NCI-H2081 (cell line): ENCODE data around the gene RNASE9.
A peak's percentile ranks its signal among the peaks of the same experiment; 100 is the strongest.
"Not testable (repeated sequence)": the region's sequence is repeated elsewhere in the genome, so short reads cannot be mapped to it uniquely, and the experiment has no call there.

Experiments used
- DNase-seq, 2 experiments: peaks; one replicate each; lab custom pipeline; 2025; lab: John Stamatoyannopoulos, UW

Gene RNASE9

GRCh38 chr14:20572382-20572990 is 11.6 kb upstream of the RNASE9 start:
- not testable (repeated sequence) for DNase-seq

DNA sequence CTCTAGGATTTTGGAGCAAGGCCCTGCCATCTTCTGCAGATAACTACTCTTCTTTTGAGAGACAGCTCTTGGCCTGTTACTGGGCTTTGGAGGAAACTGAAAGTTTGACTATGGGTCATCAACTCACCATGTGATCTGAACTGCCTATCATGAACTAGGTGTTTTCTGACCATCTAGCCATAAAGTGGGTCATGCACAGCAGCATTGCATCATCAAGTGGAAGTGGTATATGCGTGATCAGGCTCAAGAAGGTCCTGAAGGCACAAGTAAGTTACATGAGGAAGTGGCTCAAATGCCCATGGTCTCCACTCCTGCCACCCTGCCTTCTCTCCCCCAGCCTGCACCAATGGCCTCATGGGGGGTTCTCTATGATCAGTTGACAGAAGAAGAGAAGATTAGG is 9.9 kb upstream of the RNASE9 start:
- not testable (repeated sequence) for DNase-seq

- not testable (repeated sequence) for DNase-seq
Observed at GRCh38 chr14:20569865-20570264, 9.0 kb upstream of the RNASE9 start.

DNA sequence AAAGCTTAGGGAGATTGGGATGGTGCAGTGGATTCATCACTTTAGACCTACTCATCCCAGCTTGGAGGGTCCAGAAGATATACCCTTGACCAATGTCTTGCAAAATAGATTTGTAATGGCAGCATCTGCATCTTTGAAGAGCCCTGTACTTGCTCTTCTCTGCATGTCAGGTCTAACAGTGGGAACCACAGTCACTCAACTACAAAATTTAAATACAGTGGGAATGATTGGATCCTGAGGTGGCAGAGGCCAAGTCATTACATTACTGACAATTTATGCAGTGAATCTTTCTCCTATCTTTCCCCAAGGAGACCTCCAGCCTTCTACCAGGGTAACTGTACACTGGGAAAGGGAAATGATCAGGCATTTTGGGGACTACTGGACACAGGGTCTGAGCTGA is 8.2 kb upstream of the RNASE9 start:
- DNase-seq: no peak

- DNase-seq: no peak
Observed at GRCh38 chr14:20568393-20568792, 7.5 kb upstream of the RNASE9 start.

GRCh38 chr14:20567199-20567598 is 6.4 kb upstream of the RNASE9 start:
- not testable (repeated sequence) for DNase-seq

- DNase-seq: no peak
Observed at GRCh38 chr14:20564501-20564997, 3.7 kb upstream of the RNASE9 start.

DNA sequence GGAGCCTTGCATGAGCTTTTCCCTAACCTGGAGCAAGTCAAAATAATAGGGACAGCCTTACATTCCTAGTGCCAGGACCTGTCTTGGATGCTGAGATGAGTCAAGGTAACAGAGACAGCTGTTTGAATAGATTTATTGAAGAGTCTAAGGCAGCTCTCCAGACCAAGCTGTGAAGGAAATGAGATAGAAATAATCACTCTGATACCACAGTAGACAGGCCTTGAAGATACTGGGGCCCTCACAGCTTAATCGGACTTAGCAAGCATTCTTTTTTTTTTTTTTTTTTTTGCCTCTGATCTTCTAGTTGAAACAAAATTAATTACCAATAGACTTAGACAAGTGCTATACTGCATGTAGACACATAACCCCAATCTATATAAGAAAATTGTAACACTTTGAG is 3.1 kb upstream of the RNASE9 start:
- DNase-seq: no peak

- DNase-seq: no peak
Observed at GRCh38 chr14:20559461-20559904, 1.4 kb downstream of the RNASE9 start.

- DNase-seq: no peak
Observed at GRCh38 chr14:20557212-20557542, 3.7 kb downstream of the RNASE9 start.

DNA sequence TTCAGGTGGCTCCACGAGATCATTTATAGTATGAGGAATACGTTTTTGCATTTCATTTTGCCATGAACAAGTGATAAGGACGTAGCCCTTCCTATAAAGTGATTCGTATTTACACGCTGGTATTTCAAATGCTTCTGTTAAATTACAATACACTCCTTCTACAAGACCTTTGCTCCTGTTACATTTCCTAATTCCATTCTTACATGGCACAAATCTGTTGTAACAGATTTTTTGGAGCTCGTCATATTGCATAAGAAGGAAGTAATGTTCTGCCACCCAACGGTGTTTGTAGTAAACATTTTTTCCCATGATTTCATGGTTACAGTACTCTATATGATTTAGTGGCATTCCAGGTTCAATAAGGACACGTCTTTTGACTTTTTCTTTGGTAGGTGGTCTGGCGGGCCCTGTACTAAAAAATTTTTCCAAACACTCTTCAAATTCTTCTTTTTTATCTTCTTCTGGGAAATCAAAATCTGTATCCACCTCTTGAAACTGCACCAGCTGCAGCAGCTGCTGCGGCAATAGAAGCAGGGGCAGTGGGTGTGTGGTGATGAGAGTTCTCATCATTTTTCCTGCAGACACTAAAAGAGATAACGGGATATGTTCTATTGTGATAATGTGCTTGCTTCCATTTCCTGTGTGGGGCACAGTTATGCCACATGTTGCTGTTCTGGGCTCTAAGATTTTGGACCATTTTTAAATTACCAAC is 4.2 kb downstream of the RNASE9 start:
- DNase-seq: no peak

DNA sequence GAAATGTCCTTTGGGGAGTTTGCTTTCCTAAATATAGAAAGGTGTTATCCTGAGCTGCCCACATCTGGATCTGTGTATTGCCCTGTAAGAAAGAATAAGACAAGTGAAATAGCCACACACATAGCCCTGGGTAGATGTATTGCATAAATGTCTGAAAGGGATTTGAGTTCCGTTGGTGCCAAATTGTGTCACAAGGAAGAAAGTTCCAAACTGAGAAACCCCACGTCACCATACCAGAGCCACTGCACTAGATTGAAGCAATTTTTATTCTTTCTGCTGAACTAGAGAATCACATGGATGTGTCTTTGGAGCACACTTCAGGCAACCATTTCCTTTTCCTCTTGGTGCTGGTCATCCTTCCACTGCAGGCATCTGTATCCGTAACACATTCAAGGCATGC is 5.0 kb downstream of the RNASE9 start:
- no peak for DNase-seq

GRCh38 chr14:20553024-20553423 is 7.8 kb downstream of the RNASE9 start:
- no peak for DNase-seq

- no peak for DNase-seq
Observed at GRCh38 chr14:20551606-20552005, 9.2 kb downstream of the RNASE9 start.

DNA sequence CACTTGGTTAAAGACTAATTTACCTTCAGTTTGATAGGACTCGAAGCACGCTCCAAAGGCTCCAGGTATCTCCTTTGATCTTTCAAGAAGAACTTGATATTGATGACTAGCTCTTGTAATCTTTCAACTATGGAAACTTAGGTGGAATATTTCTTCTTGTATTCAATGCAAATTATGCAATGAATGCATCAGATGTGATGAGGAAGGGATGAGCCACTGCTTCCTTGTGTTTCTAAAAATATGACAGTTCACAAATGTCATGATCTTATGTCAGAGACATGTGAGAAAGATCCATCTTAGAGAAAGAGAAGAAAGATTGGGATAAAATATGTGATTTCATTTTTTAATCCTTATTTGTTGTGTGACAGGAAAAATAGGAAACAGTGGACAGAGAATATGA is 9.9 kb downstream of the RNASE9 start:
- DNase-seq: no peak

- no peak for DNase-seq
Observed at GRCh38 chr14:20548414-20549158, 12.3 kb downstream of the RNASE9 start.

GRCh38 chr14:20546877-20547276 is 14.0 kb downstream of the RNASE9 start:
- DNase-seq: no peak

DNA sequence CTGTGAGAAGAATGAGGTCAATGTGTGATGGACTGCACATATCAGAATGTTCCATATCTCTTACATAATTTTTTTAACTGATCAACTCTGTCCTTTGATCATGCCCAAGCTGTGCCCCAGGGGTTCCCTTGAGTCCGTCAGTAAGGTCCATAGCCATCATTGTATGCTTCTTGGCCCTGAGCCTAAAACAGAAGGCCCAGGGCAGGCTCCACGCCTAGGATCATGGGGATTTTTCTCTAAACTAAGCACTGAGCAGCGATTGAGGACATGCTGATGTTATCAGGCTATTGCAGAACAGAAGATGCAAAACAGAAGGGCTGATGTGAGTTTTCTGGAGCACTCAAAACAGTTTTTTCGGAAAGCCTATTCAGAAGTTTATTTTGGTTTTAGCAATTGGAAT is 20.9 kb downstream of the RNASE9 start:
- no peak for DNase-seq

DNA sequence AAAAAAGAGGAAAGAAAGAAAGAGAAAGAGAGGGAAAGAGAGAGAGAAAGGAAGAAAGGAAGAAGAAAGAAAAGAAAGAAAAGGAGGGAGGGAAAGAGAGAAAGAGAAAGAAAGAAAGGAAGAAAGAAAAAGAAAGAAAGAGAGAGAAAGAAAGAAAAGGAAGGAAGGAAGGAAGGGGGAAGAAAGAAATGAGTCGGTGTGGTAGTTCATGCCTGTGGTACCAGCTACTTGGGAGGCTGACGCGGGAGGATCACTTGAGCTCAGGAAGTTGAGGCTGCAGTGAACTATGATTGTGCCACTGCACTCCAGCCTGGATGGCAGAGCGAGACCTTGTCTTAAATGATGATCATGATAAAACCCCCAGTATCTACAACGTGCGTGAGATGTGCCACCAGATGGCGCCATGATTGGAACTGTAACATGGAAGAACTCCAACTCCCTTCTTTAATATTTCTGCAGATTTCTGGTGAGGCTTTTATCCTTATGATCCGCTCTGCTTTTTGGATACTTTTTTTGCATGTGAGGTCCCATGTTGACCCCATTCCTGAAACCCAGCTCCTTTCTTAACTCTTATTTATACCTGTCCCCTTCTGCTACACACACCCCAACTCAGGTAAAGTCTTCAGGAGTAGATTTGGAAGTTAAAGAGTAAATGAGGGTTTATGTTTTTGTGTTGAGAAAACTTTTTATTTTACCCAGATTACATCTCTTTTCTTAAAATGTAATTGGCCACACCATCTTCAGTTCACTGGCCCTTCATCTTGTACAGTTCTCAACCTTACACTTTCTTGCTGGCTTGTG is 29.9 kb downstream of the RNASE9 start:
- peak; percentile 51 to 59 for DNase-seq

DNA sequence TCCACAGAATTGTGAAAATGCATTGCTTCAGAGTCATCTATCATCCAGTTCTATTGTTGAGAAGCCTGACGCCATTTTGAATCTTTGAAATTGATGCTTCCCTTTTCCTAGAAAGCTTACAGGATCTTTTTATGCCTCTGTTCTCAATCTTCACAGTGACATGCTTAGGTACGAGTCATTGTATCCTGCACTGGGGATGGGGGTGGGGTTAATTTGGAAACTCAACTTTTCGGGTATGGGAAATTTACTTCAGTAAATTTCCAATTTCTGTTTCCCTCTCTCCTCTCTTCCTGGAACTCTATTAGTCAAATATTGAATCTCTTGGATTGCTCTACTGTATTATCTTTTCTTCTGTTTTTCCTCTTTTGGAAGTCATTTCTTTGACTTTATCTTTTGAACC is 31.0 kb downstream of the RNASE9 start:
- DNase-seq: no peak

- DNase-seq: no peak
Observed at GRCh38 chr14:20524027-20524426, 36.8 kb downstream of the RNASE9 start.

GRCh38 chr14:20522332-20522731 is 38.5 kb downstream of the RNASE9 start:
- no peak for DNase-seq
